ENCODE measurements around the gene GRM7.

Gene GRM7

DNA sequence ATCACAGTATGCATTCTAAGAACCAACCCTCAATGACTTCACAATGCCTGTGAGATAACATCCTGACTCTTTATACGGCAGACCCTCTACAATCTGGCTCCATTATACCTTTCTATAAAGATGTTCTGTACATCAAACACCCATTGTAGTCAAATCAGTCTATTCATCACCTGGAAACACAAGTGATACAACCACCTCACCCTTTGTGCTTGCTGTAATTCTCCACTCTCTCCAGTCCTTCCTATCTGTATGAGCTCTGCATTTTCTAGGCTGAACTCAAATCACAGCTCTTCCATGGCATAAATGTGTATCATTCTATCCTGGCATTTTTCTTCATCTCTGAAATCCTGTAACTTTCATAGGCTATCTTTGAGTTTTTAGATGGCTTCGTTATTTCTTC, 539.4 kb downstream of the GRM7 start:
- no peak for DNase-seq (ENCODE audit: low read depth in 2 of 2)

DNA sequence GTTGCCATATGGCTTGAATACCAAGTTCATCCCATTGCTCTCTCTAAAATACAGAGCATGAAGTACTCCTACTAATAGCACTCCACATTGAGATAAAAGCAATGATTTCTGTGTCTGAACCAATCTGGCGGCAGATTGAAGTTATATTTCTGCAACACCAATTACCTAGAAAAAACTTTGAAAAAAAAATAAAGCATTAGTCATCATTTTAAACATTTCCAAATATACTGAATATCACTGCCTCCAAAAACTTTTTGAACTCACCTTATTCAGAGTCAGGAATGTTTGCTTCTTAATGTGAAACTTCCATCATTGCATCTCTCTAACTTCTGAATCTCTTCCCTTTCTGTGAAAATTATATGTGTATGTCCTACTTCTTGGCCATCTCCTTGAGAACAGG, 540.5 kb downstream of the GRM7 start:
- no peak for DNase-seq (ENCODE audit: low read depth in 2 of 2)

DNA sequence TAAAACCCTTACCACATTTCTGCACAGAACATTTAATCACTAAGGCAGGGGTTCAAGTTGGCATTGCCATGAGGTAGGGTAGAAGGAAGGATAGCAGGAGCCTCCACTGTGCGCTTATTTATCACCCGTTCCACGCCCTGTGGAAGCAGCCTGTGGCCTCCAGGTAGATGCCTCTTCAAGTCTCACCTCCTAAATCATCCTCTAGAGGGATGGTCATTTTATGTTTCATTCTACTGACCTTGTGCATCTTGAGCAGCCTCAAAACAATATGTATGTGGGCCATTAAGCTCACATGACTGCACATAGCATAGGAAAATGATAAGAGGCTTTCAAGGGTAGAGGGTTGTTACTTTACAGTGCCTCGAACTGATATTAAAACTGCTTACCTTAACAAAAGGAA, 546.2 kb downstream of the GRM7 start:
- no peak for DNase-seq (ENCODE audit: low read depth in 2 of 2)

DNA sequence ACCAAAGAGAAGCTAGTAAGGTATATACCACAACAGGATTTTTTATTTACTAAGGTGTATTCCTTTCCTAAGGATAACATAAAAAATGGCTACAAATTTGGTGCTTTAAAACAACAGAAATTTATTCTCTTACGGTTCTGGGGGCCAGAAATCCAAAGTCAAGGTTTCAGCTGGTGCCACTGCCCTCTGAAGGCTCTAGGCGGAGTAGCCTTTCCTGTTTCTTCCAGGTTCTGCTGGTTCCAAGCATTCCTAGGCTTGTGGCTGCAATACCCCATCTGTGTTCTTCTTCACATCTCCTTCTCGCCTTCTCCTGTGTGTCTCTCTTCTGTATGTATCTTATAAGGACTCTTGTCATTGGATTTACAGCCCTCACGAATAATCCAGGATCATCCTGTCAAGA, 549.9 kb downstream of the GRM7 start:
- no peak for DNase-seq (ENCODE audit: low read depth in 2 of 2)

DNA sequence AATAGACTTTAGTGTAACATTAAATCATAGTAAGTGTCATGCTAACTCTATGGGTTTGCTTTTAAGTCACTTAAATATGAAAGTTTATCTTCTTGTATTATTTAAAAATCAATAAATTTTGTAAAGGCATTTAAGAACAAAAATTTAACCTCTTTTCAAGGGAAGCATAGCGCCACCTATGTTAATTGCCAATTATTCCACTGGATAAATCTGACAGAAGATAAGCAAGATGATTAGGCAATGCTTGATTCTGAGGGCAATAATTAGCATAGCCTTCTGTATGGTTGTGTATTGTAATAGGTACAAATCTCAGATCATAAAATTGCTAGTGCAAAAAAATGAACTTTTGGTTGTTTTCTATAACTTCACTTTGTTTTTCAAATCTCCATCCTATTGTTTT, 560.1 kb downstream of the GRM7 start:
- DNase-seq (ENCODE audit: low read depth in 2 of 2) = no peak

DNA sequence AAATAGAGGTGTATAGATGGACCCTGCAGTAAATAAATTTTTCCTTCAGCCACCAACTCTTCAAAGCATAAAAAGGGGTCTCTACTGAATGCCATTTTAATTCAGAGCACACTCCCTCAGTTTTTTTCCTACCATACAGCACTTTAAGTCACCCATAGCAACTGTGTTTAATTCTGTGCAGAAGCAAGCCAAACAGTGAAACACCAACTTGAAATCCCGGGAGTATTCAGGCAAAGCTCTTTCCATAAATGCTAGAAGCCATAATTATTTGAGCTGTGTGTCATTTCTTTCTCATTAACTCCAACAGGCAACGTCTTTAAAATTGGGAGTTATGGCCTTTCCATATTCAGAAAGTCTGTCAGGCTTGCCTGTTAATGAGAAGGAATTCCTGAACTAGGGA, 562.1 kb downstream of the GRM7 start:
- no peak for DNase-seq (ENCODE audit: low read depth in 2 of 2)

DNA sequence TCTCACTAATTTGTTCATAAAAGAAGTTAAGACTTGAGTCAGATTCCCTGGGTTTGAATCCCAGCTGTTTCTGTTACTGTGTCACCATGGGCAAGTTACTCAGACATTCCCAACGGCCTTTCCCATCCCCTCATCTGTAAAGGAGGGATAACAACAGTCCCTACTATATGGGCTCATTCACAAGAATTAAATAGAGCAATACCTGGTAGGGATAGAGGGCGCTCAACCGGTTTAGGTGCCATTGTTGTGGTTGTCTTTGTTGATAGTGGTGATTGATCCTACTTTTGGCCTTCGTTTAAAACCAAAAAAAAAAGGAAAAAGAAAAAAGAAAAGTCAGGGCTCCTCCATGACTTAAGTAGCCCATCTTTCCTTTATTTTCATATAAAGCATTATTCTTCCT, 563.1 kb downstream of the GRM7 start:
- DNase-seq (ENCODE audit: low read depth in 2 of 2) = no peak

DNA sequence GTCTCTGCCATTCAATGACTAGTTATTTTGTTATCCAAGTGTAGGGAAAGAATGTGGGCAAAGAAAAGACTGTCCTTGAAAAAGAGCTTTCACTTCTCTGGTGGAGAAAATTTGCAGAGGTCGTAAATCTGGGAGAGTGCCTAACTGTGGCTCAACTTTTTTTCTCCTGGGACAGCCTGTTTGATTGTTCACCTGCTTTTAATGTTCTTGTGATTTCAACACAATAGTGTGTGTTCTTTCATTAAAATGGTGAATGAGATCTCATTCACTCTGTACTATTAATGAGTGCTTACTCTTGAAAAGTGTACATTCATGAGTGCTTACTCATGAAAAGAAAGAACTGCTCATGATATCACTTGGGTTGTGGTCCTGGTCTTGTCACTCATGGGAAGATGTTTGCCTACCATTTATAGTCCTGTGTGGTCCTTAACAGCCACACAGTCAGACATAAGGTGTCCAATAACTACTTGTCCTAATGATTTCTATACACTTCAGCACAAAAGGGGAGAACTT, 567.3 kb downstream of the GRM7 start:
- DNase-seq (ENCODE audit: low read depth in 2 of 2) = no peak

DNA sequence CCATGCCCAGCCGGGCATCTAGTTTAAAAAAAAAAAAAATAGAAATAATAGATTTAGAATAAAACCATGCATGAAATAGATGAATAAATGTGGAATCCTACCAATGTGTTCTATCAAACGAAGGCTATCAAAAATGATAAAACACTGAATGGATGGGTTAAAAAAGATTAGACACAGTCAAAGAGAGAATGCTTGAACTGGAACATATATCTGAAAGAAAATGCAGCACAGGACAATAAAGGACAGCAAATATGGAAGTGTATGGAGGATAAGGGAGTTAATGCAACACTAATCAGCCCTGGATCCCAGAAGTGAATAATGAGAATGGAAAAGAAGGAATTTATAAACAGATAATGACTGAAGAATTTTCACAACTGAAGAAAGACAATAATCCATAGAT, 571.7 kb downstream of the GRM7 start:
- no peak for DNase-seq (ENCODE audit: low read depth in 2 of 2)

DNA sequence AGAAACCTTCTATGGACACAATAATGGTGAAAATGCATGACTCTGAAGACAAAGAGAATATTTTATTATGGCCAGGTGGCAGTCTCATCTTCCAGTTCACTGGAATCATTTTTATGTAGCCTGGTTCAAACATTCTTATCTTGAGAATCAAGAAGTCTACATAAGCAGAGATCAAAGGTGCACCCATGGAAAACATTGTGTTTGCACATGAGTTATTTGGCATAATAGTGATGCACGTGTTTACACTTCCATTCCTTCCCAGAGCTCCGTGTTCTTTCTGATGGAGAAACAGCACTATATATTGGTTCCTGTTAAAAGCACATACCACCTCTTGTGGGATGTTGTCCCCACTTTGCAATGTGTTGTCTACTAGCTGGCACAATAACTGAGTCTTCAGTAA, 572.2 kb downstream of the GRM7 start:
- DNase-seq (ENCODE audit: low read depth in 2 of 2) = no peak

DNA sequence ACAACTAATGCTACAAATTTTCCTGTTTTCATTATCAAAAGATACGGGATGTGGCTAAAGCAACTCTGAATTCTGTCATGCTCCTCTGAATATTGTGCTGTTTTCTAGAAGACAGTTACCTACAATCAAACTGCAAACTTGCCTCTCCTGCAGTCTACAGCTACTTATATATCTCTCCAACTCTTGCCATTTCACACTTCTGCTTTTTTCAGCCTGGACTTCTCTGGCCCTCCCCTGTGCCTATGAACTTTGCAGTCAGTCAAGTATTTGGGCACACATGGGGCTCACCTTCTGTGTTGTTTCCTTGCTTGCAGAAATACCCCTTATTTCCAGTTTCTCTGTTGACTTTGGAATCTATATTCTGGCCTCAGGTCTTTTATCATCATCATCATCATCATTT, 575.6 kb downstream of the GRM7 start:
- no peak for DNase-seq (ENCODE audit: low read depth in 2 of 2)

DNA sequence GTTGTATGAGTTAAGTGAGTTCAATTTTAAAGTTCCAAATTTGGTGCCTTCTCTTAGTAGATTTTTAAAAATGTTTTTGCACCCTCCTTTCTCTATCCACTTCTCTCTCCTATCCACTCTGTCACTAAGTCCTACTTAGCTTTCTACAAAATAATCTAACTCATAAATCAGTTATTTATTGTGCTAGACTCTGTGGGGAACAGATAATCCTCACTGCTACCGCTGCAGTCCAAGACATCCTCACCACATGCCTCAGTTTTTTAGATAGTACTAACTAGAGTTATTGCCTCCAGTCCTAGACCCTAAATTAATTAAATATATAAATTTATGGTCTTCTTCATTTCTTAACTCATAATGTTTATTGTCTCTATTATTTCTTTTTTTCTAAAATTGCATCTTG, 576.3 kb downstream of the GRM7 start:
- DNase-seq (ENCODE audit: low read depth in 2 of 2) = no peak

DNA sequence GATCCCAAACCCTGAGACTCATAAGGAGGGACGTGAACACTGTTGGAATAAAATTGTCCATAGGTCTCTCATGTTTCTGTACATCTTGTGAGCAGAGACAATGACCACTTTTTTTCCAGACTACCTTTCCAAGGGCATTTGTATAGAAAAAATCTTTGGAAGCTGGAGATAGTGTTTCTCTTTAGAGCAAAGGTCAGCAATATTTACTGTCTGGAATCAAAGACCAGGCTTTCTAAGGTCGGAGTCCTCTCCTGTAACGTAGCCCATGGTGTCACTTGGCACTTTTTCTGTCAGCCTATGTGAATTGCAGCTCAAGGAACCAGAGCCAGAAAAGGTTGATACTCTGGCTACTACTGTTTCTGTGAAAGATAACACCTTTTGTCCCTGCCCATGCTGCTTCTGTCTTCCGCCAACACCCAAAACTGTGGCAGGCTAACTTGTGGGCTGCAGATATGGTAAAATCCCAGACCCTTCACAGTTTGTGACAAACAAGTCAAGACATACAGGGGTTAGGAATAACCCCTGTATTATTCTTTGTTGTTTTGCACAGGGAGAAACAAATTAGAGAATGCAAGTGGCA, 578.3 kb downstream of the GRM7 start:
- DNase-seq (ENCODE audit: low read depth in 2 of 2) = no peak

DNA sequence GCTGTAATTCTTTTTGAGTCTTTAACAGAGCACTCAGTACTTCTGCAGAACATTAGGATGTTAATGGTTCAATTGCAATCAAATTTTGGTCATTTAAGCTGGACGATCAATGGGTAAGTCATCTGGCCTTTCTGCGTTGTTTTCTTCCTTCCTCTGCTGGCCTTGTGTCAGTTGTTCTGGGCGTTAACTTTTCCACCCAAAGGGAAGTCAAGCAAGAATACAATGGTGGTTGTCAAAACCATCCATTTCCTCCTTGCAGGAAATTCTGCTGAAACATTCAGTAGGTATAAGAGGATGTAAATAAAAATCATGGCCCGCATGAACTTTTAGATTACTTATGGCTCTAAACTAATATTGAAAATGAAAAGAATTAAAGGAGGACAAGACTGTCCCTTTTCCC, 584.0 kb downstream of the GRM7 start:
- no peak for DNase-seq (ENCODE audit: low read depth in 2 of 2)

DNA sequence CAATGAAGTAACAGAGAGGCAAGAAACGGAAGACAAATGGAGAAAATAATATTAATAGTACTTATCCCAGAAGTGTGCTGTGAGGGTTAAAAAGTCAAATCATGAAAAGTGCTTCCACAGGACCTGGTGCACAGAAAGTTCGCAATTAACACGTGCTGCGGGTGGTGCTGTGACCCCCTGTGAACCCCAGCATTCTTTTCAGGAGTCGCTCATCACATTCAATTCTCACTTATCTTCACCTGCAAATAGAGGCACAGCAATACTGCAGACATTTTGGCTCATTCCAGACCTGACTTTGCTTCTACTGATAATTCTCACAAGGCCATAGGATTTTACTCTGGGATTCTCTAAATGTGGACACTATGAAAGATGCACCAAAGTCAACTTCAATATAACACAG, 584.4 kb downstream of the GRM7 start:
- DNase-seq (ENCODE audit: low read depth in 2 of 2) = no peak

DNA sequence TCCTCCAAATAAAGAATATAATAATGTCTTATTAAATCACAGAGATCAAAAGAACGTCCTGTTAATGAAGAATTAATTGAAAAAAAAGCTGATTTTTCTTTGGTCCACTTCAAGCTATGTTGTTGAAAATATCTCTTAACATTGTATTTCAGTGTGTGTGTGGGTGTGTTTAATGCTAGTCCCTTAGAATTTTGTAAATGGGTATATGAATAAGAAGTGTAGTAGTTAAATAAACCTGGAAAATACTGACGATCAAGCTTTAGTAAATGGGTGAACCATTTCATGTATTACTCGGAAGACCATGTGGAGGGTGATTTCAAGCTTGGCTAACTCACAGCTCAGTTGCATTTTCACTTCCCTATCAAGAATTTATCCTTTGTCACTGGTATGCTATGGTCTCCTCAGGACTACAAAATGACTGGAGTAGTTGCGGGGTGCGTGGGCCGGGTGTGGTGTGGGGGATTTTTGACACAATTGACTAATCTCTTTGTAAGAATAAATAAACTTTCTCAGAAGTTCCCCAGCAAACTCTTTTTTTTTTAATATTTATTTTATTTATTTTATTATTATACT, 586.4 kb downstream of the GRM7 start:
- no peak for DNase-seq (ENCODE audit: low read depth in 2 of 2)

DNA sequence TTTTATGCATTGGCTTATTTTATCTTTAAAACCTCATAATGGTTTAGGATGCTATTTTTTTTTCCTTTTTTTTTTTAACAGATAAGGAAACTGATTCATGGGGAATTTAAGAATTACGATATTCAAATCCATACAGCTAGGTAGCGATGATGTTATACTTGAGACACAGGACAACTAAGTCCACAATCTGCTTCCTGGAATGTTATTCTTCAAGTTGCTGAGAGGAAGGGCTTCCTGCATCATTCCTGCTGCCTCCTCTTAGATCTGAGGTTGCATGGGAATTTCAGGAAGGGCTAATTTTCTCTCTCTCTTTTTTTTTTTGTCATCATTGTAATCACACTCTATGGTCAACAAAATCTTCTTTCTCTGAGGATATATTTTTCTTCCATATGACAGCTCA, 595.5 kb downstream of the GRM7 start:
- no peak for DNase-seq (ENCODE audit: low read depth in 2 of 2)

DNA sequence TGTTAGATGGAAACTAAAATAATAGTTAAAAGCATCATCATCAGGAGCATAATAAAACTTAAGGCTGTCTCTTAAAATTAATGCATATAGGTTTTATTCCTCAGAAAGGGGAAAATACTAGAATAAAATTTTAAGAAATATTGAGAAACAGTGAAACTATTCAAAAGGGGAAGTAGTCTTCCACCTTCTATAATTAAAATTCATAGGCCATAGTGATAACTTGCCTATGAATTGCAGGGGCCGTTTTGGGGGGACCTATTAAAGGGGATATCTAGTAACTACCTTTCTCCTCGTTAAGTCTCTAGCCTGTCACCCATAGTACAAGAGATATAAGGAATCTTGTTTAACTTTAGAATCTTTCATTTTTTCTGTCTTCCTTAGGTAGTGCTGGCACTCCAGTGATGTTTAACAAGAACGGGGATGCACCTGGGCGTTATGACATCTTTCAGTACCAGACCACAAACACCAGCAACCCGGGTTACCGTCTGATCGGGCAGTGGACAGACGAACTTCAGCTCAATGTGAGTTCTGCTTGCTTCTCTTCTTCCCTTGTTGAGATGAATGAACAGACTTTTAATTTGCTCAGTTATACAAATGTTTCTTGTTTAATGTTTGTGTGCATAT, 600.4 kb downstream of the GRM7 start:
- no peak for DNase-seq (ENCODE audit: low read depth in 2 of 2)

DNA sequence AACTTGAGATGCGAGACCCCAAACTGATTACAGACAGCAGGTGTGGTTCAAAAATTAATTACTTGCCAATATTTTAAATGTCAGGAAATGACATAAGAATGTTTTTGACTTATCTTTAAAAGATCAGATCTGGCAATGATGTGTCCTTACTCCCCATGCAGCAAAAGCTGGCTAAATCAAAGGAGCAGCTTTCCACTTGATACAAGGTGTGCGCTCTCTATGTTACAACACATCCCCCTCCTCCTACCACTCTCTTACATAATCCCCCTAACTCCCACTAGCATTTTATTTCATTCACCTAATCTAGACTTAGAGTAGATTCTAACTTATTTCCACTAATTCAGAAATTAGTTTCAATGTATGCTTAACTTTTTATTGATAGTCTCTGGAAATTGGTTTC, 609.0 kb downstream of the GRM7 start:
- DNase-seq (ENCODE audit: low read depth in 2 of 2) = no peak

DNA sequence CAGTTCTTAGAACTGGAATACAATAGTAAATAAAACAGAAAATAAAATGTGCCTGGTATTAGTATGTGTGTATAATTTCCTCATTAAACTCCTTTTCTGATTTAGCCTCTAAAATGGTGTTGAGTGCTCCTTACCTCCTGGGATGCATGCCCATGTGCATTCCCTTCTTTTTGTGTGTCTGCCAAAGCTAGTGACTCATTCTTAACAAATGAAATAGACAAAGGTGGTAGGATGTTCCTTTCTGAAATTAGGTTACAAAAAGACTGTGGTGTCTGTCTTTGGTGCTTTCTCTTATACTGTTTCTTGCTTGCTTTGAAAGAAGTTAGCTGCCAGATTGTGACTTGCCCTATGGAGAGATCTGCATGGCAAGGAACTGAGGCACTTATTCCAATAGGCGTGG, 623.7 kb downstream of the GRM7 start:
- no peak for DNase-seq (ENCODE audit: low read depth in 2 of 2)

DNA sequence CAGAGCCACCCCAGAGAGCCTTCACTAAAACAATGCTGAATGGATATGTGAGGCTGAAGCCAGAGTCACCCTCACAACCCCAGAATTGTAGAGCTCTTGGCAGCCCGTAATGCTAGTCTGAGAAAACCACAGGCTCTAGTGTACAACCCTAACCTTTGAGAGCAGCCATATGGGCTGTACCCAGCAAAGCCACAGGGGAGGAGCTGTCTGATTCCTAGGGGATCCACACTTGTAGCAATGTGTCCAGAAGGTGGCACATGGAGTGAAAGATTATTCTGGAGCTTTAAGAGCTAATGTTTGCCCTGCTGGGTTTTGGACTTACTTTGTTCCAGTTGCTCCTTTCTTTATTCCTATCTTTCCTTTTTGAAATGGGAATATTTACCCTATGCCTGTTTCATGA, 626.8 kb downstream of the GRM7 start:
- no peak for DNase-seq (ENCODE audit: low read depth in 2 of 2)

DNA sequence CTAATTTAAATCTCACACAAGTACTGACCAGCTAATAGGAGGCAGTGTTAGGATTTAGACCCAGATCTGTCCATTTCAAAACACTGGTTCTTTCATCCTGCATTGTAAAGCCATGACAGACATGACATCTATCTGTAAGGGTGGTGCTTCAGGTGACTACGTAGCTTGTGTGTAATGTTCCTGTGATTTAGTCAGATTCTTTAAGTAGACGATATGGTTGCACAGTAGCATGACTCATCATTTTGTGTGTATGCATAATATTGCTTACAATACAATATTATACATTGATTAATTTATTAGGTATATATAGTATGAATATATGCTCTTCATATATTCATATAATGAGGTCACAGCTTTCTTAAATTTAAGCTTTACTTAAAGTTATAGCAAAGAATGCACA, 628.5 kb downstream of the GRM7 start:
- no peak for DNase-seq (ENCODE audit: low read depth in 2 of 2)

DNA sequence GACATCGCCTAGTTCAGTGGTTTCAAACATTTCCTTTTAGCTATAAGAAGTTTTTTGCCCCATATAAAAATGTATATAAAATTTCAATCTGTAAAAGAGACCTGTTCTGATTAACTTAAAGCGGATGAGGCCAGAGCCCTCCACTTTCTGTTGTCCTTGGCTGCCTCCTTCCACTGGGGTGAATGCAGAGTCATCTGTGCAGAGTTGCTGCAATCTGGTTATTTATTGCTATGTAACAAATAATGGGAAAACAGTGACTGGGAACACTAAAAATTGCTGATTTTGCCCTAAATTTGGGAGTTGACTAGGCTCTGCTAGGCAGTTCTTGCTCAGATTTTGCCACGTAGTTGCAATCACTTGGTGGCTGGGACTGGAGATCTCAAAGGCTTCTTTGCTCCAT, 637.8 kb downstream of the GRM7 start:
- DNase-seq (ENCODE audit: low read depth in 2 of 2) = no peak

DNA sequence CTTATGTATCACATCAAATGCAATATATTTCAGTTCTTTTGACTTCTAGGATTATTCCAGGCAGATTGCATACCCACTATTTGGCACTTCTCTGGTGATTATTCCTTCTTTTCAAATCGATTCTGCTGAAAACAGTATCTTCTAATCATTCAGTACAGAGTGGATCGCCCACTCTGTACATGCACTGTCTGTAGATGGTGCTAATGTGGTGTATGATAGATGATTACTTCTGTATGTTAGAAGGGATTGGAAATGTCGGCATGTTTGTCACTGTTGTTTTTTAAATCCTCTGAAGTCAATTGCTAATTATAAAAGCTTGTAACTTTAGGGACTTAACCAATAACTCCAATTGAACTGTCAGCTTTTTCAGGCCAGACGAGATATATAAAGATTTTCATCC, 642.5 kb downstream of the GRM7 start:
- DNase-seq (ENCODE audit: low read depth in 2 of 2) = no peak
